ENCODE measurements around the gene GNB2.

DNA sequence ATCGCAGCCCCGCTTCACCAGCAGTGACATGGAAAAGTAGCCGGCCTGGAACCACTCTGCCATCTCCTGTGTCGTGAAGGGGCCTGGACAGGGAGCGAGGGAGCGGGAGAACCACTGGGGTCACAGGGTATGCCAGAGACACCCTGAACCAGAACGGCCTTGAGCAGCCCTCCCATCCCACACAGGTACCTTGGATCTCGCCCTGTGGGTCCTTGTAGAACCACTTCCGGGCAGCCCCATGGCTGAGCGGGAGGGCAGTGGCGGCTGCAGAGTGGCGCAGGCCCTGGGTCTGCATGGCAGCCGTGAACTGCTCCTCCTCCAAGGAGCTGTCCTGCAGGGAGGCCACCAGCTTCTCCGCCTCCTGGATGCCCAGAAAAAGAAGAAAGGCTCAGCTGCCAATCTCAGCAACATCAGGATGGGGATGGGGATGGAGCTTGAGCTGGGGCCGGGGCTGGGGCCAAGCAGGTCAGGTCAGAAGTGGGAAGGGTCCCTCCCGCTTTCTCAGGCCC lies 11.0 kb downstream of the GNB2 start:
- TF ChIP-seq, protein P1, sequence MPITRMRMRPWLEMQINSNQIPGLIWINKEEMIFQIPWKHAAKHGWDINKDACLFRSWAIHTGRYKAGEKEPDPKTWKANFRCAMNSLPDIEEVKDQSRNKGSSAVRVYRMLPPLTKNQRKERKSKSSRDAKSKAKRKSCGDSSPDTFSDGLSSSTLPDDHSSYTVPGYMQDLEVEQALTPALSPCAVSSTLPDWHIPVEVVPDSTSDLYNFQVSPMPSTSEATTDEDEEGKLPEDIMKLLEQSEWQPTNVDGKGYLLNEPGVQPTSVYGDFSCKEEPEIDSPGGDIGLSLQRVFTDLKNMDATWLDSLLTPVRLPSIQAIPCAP (CRISPR knock-in tag; IDR thresholded peaks at IDR 0.05; ENCODE audit: low read depth): no peak
- TF ChIP-seq DPF2 (CRISPR knock-in tag; IDR thresholded peaks at IDR 0.05; ENCODE audit: borderline replicate concordance, low read depth) (no peak), ZNF850 (CRISPR knock-in tag; conservative IDR thresholded peaks at IDR 0.05) (no peak), SNAPC5 (CRISPR knock-in tag; IDR thresholded peaks at IDR 0.05; ENCODE audit: borderline replicate concordance) (no peak), YY1 (IDR thresholded peaks at IDR 0.05; ENCODE audit: insufficient read depth, insufficient replicate concordance, low read depth, low read length) (no peak), ZBTB34 (CRISPR knock-in tag; IDR thresholded peaks at IDR 0.05) (no peak), ZNF670 (CRISPR knock-in tag; IDR thresholded peaks at IDR 0.05; ENCODE audit: borderline replicate concordance) (no peak), ZBTB7A (CRISPR knock-in tag; IDR thresholded peaks at IDR 0.05) (no peak), ZNF672 (CRISPR knock-in tag; IDR thresholded peaks at IDR 0.05) (no peak), ZNF275 (CRISPR knock-in tag; IDR thresholded peaks at IDR 0.05; ENCODE audit: borderline replicate concordance) (no peak)
- TF ChIP-seq, protein P2, sequence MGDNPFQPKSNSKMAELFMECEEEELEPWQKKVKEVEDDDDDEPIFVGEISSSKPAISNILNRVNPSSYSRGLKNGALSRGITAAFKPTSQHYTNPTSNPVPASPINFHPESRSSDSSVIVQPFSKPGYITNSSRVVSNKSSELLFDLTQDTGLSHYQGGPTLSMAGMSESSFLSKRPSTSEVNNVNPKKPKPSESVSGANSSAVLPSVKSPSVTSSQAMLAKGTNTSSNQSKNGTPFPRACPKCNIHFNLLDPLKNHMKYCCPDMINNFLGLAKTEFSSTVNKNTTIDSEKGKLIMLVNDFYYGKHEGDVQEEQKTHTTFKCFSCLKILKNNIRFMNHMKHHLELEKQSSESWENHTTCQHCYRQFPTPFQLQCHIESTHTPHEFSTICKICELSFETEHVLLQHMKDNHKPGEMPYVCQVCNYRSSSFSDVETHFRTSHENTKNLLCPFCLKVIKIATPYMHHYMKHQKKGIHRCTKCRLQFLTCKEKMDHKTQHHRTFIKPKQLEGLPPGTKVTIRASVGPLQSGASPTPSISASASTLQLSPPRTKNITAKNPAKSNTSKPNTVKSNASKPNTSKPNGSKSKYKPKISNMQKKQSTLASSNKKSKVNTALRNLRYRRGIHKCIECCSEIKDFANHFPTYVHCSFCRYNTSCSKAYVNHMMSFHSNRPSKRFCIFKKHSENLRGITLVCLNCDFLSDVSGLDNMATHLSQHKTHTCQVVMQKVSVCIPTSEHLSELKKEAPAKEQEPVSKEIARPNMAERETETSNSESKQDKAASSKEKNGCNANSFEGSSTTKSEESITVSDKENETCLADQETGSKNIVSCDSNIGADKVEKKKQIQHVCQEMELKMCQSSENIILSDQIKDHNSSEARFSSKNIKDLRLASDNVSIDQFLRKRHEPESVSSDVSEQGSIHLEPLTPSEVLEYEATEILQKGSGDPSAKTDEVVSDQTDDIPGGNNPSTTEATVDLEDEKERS (CRISPR knock-in tag; IDR thresholded peaks at IDR 0.05): no peak
